Ishikawa (cell line): Measurements from ENCODE around the gene VAV1.
A peak's percentile ranks its signal among the peaks of the same experiment; 100 is the strongest.

ENCODE experiments used
- CEBPB ChIP-seq: IDR thresholded peaks from 2 replicates; pipeline ENCODE4 v1.6.1; 2012
- CREB1 ChIP-seq: IDR thresholded peaks from 2 replicates; pipeline ENCODE4 v1.6.1; 2012; ENCODE audit warnings: low read depth
- EP300 ChIP-seq: IDR thresholded peaks from 2 replicates; pipeline ENCODE4 v1.6.1; 2012; ENCODE audit warnings: borderline replicate concordance
- FOXM1 ChIP-seq: IDR thresholded peaks from 2 replicates; pipeline ENCODE4 v1.6.1; 2012; ENCODE audit warnings: low read depth, borderline replicate concordance
- RAD21 ChIP-seq: IDR thresholded peaks from 2 replicates; pipeline ENCODE4 v1.6.1; 2012; ENCODE audit warnings: low read depth
- TAF1 ChIP-seq: IDR thresholded peaks from 2 replicates; pipeline ENCODE4 v1.6.1; 2012; ENCODE audit warnings: low read depth, mild to moderate bottlenecking
- USF1 ChIP-seq: IDR thresholded peaks from 2 replicates; pipeline ENCODE4 v1.6.1; 2012
- ZBTB7A ChIP-seq: IDR thresholded peaks from 2 replicates; pipeline ENCODE4 v1.6.1; 2012; ENCODE audit warnings: low read depth

GRCh38 chr19:6769006-6769619 is 3.4 kb upstream of the VAV1 start:
- no peak for TF ChIP-seq EP300
- no peak for TF ChIP-seq CREB1
- no peak for TF ChIP-seq CEBPB
- no peak for TF ChIP-seq FOXM1
- TF ChIP-seq ZBTB7A: no peak
- TF ChIP-seq TAF1: no peak
- no peak for TF ChIP-seq USF1
- peak; percentile 64 for TF ChIP-seq RAD21
